Muscle of leg (tissue), 11 donors: ENCODE data around the gene DNAJB1. TPM values are rescaled to one million over a fixed set of nuclear protein-coding genes. Genes with fewer than 3 reads are reported as not detected.

Experiments used
- DNase-seq: peaks from one replicate; pipeline ENCODE4 v3.0.0; 2013
- H3K27ac ChIP-seq: one replicate; pipeline ENCODE4 v1.5.1; 2013; ENCODE audit warnings: mild to moderate bottlenecking, low read length, control low read depth
- H3K27me3 ChIP-seq: one replicate; pipeline ENCODE4 v1.6.1; 2013; ENCODE audit warnings: low read length; ENCODE audit not compliant: control insufficient read depth, insufficient read depth
- H3K36me3 ChIP-seq: one replicate; pipeline ENCODE4 v1.6.1; 2013; ENCODE audit warnings: low read length; ENCODE audit not compliant: control insufficient read depth, insufficient read depth
- H3K4me1 ChIP-seq: one replicate; pipeline ENCODE4 v1.6.1; 2013; ENCODE audit warnings: low read length; ENCODE audit not compliant: control insufficient read depth, insufficient read depth
- H3K4me3 ChIP-seq: one replicate; pipeline ENCODE4 v1.5.1; 2013; ENCODE audit warnings: low read length, control low read depth
- H3K9me3 ChIP-seq: replicated peaks from 2 replicates; pipeline ENCODE4 v1.6.1; 2013; ENCODE audit warnings: low read depth, low read length; ENCODE audit not compliant: control insufficient read depth
- WGBS: methylation state at CpG from one replicate; pipeline ENCODE4 v1.1.5; 2013; ENCODE audit warnings: missing lambda C conversion rate; ENCODE audit not compliant: insufficient coverage; 5-methylcytosine and 5-hydroxymethylcytosine counted together
- polyA plus RNA-seq, 8 donors: library from polyadenylated mRNA; unstranded; fragments of 120-200 nt; gene quantifications; one replicate each; pipeline versions ENCODE4 v1.2.1 to v1.2.3, GENCODE V29; 2013; ENCODE audit warnings: inconsistent platforms in 1 of 8, low replicate concordance in 1 of 8; ENCODE audit not compliant: insufficient read length in 8 of 8, insufficient read depth in 1 of 8
- total RNA-seq: library from RNA; stranded (reverse); fragments of 120-200 nt; gene quantifications from one replicate; pipeline ENCODE4 v1.2.4, GENCODE V29; 2013

DNAJB1 gene
- total and polyA plus RNA-seq, 9 donors = 51.1 to 87.7 (median 75.2) TPM

DNA sequence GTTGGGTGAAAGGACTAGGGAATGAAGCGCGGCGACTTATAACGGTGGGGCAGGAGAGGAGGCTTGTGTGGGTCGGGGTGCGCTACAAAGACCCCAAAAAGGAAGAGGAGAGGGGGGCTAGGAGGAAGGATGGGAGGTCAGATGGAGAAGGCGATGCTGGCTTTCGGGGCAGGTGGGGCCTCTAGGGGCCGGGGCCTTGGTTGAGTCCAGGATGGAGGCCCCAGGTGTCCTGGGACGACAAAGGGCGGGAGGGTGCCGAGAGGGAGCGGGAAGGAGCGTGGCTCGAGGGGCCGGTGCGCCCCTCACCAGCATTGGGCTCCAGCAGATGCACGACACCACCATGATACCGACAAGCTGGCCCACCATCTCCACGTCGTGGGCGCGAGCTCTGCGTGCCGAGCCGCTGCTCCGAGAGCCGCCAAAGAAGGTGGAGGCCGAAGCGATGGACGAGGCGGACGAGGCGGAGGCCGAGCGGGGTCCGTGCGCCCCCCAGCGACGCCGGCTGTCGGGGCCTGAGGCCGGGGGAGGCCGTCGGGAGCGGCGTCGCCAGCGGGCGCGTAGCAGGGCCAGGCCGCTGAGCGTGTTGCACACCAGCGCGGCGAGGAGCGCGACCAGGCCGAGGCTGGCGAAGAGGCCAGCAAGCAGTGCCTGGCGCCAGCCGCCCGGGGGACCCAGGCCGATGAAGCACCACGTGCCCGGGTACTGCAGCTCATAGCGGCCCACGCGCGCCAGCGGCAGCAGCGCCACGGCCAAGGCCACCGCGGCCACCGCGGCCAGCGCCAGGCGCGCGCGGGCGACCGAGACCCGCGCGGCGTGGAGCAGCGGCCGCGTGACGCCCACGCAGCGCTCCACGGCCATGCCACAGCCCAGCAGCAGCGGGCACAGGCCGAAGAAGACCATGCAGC is 44.9 kb downstream of the DNAJB1 start:
- Histone ChIP-seq H3K4me1 (peaks cover 37% of the 10 kb centered on the region), H3K36me3 (peaks cover 43% of the 10 kb centered on the region), H3K27me3 (peaks cover 43% of the 10 kb centered on the region), H3K27ac (no peak overlapping the region), H3K9me3 (no peaks in the 10 kb centered on the region), H3K4me3 (no peak overlapping the region)
- DNase-seq = peak; percentile 50
- 4% methylated on average over 96 of the region's 97 CpGs for WGBS

DNA sequence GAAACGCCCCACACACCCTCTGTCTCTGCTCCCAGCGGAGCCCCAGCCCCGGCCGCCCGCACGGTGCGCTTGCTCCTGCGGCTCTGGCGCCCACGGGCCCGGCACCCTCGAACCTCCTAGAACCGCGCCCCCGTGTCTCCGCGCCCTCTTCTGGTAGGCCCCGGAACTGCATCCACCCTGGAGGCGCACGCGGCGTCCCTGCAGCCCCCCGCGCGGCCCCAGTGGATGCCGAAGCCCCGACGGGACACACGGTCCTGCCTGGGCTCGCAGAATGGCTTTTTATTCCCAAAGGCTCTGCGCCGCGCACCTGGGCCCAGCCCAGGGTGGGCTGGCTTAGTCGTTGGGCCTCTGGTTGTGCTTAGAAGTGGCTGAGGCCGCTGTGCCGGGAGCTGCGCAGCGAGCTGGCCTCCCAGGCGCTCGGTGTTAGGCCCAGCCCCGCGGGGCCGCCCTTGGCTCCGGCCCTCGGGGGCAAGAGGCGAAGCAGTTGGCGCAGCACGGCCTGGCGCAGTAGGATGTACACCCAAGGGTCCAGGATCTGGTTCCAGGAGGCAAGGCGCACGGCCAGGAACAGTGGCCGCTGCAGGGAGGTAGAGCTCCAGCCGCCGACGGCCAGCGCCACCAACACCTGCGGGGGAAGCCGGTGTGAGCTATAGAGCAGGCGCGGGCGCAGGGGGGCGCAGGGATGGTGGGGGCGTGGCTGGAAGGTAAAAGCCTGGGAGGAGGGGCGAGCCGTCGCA is 45.8 kb downstream of the DNAJB1 start:
- H3K27me3 ChIP-seq = peaks cover 40% of the 10 kb centered on the region
- peaks cover 28% of the 10 kb centered on the region for H3K4me1 ChIP-seq
- WGBS = under 1% methylated on average over 63 of the region's 66 CpGs
- DNase-seq = peak; percentile 68
- H3K36me3 ChIP-seq = peaks cover 42% of the 10 kb centered on the region
- H3K9me3 ChIP-seq = no peaks in the 10 kb centered on the region
- H3K27ac ChIP-seq = no peak overlapping the region
- no peak overlapping the region for H3K4me3 ChIP-seq

GRCh38 chr19:14471436-14472187 is 46.6 kb downstream of the DNAJB1 start:
- H3K4me1 ChIP-seq = peaks cover 21% of the 10 kb centered on the region
- WGBS = 67% methylated on average over 40 of the region's 46 CpGs
- no peak overlapping the region for H3K4me3 ChIP-seq
- peaks cover 37% of the 10 kb centered on the region for H3K27me3 ChIP-seq
- H3K9me3 ChIP-seq = no peaks in the 10 kb centered on the region
- peak; percentile 19 for DNase-seq
- H3K27ac ChIP-seq = no peak overlapping the region
- H3K36me3 ChIP-seq = peaks cover 43% of the 10 kb centered on the region

- peaks cover 28% of the 10 kb centered on the region for H3K27me3 ChIP-seq
- no peak for DNase-seq
- H3K4me3 ChIP-seq = no peak overlapping the region
- peaks cover 17% of the 10 kb centered on the region for H3K4me1 ChIP-seq
- H3K27ac ChIP-seq = no peak overlapping the region
- peaks cover 51% of the 10 kb centered on the region for H3K36me3 ChIP-seq
- WGBS = 73% methylated on average over 22 of the region's 32 CpGs
- no peaks in the 10 kb centered on the region for H3K9me3 ChIP-seq
These were observed 47.9 kb downstream of the DNAJB1 start for GRCh38 chr19:14470031-14470876.

- Histone ChIP-seq H3K36me3 (peaks cover 74% of the 10 kb centered on the region), H3K4me3 (no peak overlapping the region), H3K9me3 (no peaks in the 10 kb centered on the region), H3K27me3 (peaks cover 10% of the 10 kb centered on the region), H3K27ac (no peak overlapping the region), H3K4me1 (peaks cover 9% of the 10 kb centered on the region)
- WGBS = 72% methylated on average over 6 of the region's 9 CpGs
- no peak for DNase-seq
These were observed 50.4 kb downstream of the DNAJB1 start for GRCh38 chr19:14467816-14468215.

GRCh38 chr19:14467391-14467790 is 50.8 kb downstream of the DNAJB1 start:
- no peak for DNase-seq
- Histone ChIP-seq H3K27ac (no peak overlapping the region), H3K27me3 (peaks cover 5% of the 10 kb centered on the region), H3K4me3 (no peak overlapping the region), H3K36me3 (peaks cover 78% of the 10 kb centered on the region), H3K9me3 (no peaks in the 10 kb centered on the region), H3K4me1 (peaks cover 5% of the 10 kb centered on the region)
- WGBS = 55% methylated on average over 4 of the region's 12 CpGs

Other genes with a start within 250 kb of the DNAJB1 start
- 27.4 TPM for gene ADGRE5, start 137.0 kb downstream of the DNAJB1 start, total RNA-seq
- 10 to 100 TPM; 43.5 to 61.9 (median 55.7) TPM for gene ADGRE5, start 137.0 kb downstream of the DNAJB1 start, polyA plus RNA-seq
- gene DDX39A, start 99.1 kb downstream of the DNAJB1 start, total RNA-seq = 34.8 TPM
- gene DDX39A, start 99.1 kb downstream of the DNAJB1 start, polyA plus RNA-seq = 10 to 100 TPM; 41.9 to 52.9 (median 45.5) TPM
- gene PKN1, start 85.1 kb downstream of the DNAJB1 start, total RNA-seq = 40.2 TPM
- gene PKN1, start 85.1 kb downstream of the DNAJB1 start, polyA plus RNA-seq = 10 to 100 TPM; 69.9 to 79.2 (median 72.5) TPM
- gene PTGER1, start 43.0 kb downstream of the DNAJB1 start, total RNA-seq = 0.09 TPM
- under 1 TPM in 2 of 8 donors, not detected in 6; 0.12 to 0.52 TPM for gene PTGER1, start 43.0 kb downstream of the DNAJB1 start, polyA plus RNA-seq
- gene GIPC1, start 22.3 kb downstream of the DNAJB1 start, total RNA-seq = 46.1 TPM
- gene GIPC1, start 22.3 kb downstream of the DNAJB1 start, polyA plus RNA-seq = 10 to 100 TPM; 45.0 to 52.5 (median 48.7) TPM
- 71.3 TPM for gene TECR, start 11.2 kb upstream of the DNAJB1 start, total RNA-seq
- 100 to 1,000 TPM in 5 of 8 donors, 10 to 100 TPM in 3; 73.2 to 133 (median 104) TPM for gene TECR, start 11.2 kb upstream of the DNAJB1 start, polyA plus RNA-seq
- gene NDUFB7, start 53.7 kb upstream of the DNAJB1 start, total RNA-seq = 283 TPM
- 100 to 1,000 TPM; 105 to 158 (median 130) TPM for gene NDUFB7, start 53.7 kb upstream of the DNAJB1 start, polyA plus RNA-seq
- not detected for gene CLEC17A, start 64.7 kb upstream of the DNAJB1 start, total RNA-seq
- gene CLEC17A, start 64.7 kb upstream of the DNAJB1 start, polyA plus RNA-seq = under 1 TPM in 5 of 8 donors, not detected in 3; 0.09 to 0.19 (median 0.12) TPM
- gene ADGRE3, start 156.4 kb upstream of the DNAJB1 start, total RNA-seq = 0.04 TPM
- gene ADGRE3, start 156.4 kb upstream of the DNAJB1 start, polyA plus RNA-seq = under 1 TPM in 3 of 8 donors, not detected in 5; 0.05 to 0.15 (median 0.11) TPM
- 18.2 TPM for gene ZNF333, start 171.7 kb upstream of the DNAJB1 start, total RNA-seq
- gene ZNF333, start 171.7 kb upstream of the DNAJB1 start, polyA plus RNA-seq = 10 to 100 TPM; 12.2 to 25.5 (median 17.6) TPM